ENCODE data around the gene TFEB.

DNA sequence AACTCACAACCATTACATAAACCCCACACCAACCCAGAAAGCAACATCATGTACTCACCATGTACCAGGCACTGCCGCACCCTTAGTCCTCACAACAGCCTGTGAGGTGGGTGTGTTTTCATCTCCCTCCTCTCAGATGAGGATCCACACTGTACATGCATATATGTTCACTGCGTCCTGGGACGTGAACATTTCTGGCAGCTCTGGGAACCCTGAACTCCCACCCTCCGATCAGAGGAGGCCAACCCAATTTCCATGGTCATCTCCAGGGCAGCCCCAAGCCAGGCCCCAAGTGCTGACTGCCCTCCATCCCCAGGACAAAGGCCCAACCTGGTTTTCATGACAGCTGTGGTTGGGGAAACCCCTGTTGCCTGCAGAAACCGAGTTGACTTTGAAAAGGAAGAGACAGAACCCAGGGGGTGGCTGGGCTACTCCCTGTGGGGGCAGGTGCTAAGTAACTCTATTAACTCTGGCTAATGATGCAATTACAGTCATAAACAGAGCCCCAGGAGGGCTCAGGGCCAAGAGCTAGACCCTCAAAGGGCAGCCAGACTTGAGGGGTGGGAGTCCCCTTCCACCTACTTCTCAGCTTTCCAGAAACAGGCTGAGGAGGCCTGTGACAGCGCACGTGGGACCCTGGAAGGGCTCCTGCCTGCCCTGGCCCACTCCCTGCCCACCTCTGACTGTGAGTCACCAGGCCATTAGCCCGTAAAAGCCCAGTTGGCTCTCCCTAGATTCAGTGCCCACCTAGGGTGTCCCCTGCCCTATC is 2.6 kb downstream of the TFEB start:
- TF ChIP-seq, protein P1, sequence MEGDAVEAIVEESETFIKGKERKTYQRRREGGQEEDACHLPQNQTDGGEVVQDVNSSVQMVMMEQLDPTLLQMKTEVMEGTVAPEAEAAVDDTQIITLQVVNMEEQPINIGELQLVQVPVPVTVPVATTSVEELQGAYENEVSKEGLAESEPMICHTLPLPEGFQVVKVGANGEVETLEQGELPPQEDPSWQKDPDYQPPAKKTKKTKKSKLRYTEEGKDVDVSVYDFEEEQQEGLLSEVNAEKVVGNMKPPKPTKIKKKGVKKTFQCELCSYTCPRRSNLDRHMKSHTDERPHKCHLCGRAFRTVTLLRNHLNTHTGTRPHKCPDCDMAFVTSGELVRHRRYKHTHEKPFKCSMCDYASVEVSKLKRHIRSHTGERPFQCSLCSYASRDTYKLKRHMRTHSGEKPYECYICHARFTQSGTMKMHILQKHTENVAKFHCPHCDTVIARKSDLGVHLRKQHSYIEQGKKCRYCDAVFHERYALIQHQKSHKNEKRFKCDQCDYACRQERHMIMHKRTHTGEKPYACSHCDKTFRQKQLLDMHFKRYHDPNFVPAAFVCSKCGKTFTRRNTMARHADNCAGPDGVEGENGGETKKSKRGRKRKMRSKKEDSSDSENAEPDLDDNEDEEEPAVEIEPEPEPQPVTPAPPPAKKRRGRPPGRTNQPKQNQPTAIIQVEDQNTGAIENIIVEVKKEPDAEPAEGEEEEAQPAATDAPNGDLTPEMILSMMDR (IDR thresholded peaks at IDR 0.05): no peak
- no peak for TF ChIP-seq POLR2AphosphoS5 (IDR thresholded peaks at IDR 0.05)
- TF ChIP-seq POLR2A (IDR thresholded peaks at IDR 0.05): no peak
